GM19193 (cell line): ENCODE measurements around the gene ACTG2.

ENCODE experiments used
- POLR2A ChIP-seq: IDR thresholded peaks from 4 replicates; pipeline ENCODE4 v1.6.1; 2011; ENCODE audit not compliant: insufficient read depth, insufficient read length; ENCODE audit errors: extremely low read depth

ACTG2 gene

GRCh38 chr2:73938718-73939352 is 46.0 kb downstream of the ACTG2 start:
- TF ChIP-seq POLR2A = no peak

DNA sequence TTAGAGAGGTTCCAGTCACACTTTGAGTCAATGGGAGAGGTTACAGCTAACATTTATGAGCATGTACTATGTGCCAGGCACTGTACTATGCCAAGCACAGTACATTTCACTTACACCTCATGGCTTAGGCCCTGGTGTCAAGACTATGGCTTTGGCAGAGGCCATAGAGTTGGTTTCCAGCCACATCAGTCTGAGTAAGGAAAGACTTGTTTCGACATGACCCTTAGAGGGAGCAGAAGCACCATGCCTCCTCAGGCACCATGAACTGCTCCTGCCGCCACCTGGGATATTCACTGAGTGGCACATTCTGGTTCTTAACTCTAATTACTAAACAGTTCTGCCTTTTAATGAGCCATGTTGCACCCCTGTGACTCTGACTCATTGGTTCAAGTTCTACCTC is 46.6 kb downstream of the ACTG2 start:
- TF ChIP-seq POLR2A = no peak

GRCh38 chr2:73942664-73943063 is 49.9 kb downstream of the ACTG2 start:
- TF ChIP-seq POLR2A = no peak

DNA sequence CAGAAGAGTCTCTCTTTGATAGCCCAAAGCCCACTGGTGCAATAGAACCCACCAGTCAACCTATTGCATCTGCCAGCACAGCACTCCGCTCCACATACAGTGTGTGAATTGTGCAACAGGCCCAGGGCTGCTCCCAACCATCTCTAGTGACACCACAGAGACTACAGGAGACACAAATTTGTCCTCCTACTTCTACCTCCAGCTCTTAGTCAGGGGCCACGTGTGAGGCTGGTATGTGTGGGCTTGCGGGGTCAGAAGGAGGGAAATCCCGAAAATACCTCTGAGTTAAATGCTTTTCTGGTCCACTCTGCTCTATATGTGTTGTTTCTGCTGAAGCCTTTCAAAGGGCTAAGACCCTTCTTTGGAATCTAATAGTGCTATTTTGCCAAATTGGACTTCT is 51.9 kb downstream of the ACTG2 start:
- TF ChIP-seq POLR2A = no peak

- TF ChIP-seq POLR2A = no peak
Measured at GRCh38 chr2:73946215-73946614, 53.4 kb downstream of the ACTG2 start.

DNA sequence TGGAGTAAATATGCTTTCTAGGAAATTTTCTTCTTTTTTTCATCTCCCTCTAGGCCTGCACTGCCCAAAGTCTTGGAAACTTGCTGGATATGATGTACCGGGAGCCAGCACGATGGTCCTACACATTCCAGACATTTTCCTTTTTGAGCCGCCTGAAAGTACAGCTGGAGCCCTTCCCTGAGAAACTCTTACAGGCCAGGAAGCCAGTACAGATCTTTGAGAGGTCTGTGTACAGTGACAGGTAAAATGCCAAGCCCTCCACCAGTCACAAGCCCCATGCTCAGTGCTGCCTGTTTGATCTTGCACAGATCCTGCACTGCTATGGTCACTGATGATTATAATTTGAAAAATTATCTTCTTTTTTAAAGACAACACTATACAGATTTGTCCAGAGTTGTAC is 53.9 kb downstream of the ACTG2 start:
- no peak for TF ChIP-seq POLR2A

GRCh38 chr2:73947412-73948018 is 54.7 kb downstream of the ACTG2 start:
- TF ChIP-seq POLR2A = no peak

GRCh38 chr2:73949802-73950201 is 57.0 kb downstream of the ACTG2 start:
- no peak for TF ChIP-seq POLR2A

DNA sequence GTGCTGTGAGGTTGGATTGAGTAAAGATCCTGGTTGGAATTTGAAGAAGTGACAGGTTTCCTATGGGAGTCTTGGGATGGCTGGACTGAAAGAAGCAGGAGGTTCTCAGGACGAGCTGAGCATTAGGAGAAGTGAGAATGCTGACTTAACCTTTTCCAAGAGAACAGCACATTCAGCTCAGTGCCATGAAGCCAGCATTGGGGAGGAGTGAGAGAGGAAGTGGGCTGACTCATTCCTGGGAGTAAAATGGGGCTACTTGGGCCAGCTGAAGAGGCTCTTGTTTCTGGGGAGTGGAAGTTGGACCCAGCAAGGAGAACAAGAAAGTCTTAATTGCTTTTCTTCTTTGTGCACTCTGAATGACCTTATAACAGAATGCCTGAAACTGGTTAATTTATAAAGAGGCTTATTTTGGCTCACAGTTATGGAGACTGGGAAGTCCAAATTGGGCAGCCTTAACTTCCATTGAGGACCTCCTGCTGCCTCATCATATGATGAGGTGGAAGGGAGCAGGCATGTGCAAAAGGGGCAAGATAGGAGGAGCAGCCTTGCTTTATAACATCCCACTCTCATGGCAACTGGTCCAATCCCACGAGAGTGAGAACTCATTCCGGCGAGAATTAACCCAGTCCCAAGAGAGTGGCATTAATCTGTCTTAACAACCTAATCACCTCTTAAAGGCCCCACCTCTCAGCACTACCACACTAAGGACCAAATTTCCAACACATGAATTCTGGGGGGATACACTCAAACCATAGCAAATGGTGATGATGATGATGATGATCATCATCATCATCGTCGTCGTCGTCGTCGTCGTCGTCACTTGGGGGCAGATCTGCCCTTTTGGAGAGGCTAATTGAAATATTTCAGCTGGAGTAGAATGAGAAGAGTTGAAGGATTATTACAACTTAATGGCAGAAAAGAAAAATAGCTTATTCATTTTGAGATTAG is 60.0 kb downstream of the ACTG2 start:
- TF ChIP-seq POLR2A = no peak

DNA sequence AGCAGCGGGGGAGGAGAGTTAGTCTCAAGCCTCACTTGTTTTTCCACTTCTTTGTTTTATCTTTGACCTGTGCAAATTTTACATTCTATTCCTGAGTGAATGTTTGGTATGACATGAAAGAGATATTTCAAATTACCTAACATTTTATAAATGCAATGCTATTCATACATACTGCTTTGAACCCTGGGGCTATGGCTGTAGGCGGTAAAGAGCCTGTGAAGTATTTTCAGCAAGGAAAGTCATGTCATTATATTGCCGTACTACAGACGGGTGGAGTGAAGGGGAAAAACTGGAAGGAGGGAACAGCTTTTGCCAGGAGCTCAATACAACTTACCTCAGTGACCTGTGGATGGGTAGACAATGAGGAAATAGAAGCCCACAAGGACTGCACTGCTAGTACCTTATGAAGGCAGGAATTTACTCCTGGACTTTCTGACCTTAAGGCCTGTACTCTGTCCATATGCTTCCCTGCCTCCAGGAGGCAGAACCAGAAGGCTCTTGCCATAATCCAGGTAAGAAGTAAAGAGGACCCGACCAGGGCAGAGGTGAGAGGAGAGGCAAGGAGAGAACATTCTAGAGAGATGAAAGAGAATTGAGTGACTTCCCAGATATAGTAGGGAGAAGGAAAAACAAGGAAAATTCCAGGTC is 63.5 kb downstream of the ACTG2 start:
- no peak for TF ChIP-seq POLR2A

DNA sequence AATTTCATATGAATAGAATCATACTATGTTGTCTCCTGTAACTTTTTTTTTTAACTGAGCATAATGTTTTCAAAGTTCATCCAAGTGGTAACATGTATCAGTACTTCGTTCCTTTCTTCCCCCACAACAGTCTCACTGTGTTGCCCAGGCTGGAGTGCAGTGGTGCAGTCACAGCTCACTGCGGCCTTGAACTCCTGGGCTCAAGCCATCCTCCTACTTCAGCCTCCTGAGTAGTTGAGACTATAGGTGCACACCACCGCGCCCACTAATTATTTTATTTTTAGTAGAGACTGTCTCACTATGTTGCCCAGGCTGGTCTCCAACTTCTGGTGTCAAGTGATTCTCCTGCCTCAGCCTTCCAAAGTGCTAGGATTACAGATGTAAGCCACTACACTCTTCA is 68.5 kb downstream of the ACTG2 start:
- no peak for TF ChIP-seq POLR2A

GRCh38 chr2:73961823-73962615 is 69.2 kb downstream of the ACTG2 start:
- no peak for TF ChIP-seq POLR2A

DNA sequence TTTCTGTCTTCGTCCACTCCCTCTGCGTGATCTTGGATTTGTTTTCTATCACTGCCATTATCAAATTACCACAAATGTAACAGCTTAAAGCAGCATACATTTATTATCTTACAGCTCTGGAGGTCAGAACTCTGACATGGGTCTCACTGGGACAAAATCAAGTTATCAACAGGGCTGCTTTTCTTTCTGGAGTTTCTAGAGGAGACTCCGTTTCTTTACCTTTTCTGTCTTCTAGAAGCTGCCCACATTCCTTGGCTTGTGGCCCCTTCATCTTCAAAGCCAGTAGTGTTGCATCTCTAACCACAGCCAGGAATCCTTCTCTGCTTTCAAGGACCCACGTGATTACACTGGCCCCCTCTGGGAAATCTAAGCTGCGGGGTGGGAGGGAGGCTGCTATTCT is 70.0 kb downstream of the ACTG2 start:
- no peak for TF ChIP-seq POLR2A

DNA sequence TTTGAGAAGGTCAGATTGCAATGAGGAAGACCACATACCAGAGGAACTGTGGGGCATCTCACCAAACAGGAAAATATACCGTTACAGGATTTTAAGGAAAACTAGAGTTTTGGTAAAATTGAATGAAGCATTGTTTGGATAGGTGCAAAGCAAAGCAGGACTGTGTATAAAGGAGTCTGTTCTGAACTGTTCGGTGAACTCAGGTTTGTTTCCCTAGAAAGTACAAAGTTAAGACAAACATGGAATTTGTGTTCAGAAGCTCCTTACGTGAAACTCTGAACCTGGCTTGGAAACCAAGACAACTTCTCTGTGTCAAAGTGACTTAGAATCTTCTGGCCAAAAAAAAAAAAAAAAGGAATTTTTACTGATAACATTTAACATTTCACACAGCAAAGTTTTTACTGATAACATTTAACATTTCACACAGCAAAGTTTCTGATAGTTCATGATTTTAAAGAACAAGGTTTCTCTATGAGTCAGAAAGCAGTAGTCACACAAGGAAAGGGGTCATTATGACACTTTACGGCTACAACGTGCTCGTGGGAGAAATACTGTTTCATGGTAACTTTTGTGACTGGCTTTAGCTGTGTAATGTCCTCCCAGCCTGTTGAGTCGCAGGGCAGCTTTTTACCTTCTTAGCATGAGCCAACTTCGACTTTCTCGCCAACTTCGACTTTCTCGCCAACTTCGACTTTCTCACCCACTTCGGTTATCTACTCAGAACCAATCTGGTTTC is 70.7 kb downstream of the ACTG2 start:
- TF ChIP-seq POLR2A = no peak
